GM19238 (cell line): ENCODE results near the gene HK1.

Source experiments
- DNase-seq: peaks from one replicate; pipeline ENCODE4 v3.0.0; 2011; ENCODE audit warnings: low spot score; ENCODE audit not compliant: insufficient read length

Gene HK1

GRCh38 chr10:69374242-69374641 lies 95.9 kb downstream of the HK1 start:
- DNase-seq, result no peak

- no peak for DNase-seq
These were observed 96.6 kb downstream of the HK1 start for GRCh38 chr10:69374931-69375306.

- no peak for DNase-seq
These were observed 97.2 kb downstream of the HK1 start for GRCh38 chr10:69375307-69376151.

GRCh38 chr10:69376662-69377061 lies 98.4 kb downstream of the HK1 start:
- DNase-seq, result no peak

- no peak for DNase-seq
These were observed 98.9 kb downstream of the HK1 start for GRCh38 chr10:69377191-69377590.

- DNase-seq, result no peak
These were observed 99.6 kb downstream of the HK1 start for GRCh38 chr10:69377933-69378332.

GRCh38 chr10:69379800-69380199 lies 101.5 kb downstream of the HK1 start:
- no peak for DNase-seq

- DNase-seq, result no peak
These were observed 104.3 kb downstream of the HK1 start for GRCh38 chr10:69382382-69383117.

GRCh38 chr10:69383558-69383957 lies 105.3 kb downstream of the HK1 start:
- no peak for DNase-seq

GRCh38 chr10:69384320-69384719 lies 106.0 kb downstream of the HK1 start:
- DNase-seq, result no peak

- DNase-seq, result no peak
These were observed 107.4 kb downstream of the HK1 start for GRCh38 chr10:69385454-69386350.

- no peak for DNase-seq
These were observed 109.2 kb downstream of the HK1 start for GRCh38 chr10:69387500-69387899.

GRCh38 chr10:69388488-69388887 lies 110.2 kb downstream of the HK1 start:
- DNase-seq, result no peak

- DNase-seq, result no peak
These were observed 111.7 kb downstream of the HK1 start for GRCh38 chr10:69389827-69390490.

GRCh38 chr10:69391158-69391557 lies 112.9 kb downstream of the HK1 start:
- no peak for DNase-seq

- DNase-seq, result peak; percentile 84
These were observed 114.2 kb downstream of the HK1 start for GRCh38 chr10:69392481-69393000.

- DNase-seq, result no peak
These were observed 115.7 kb downstream of the HK1 start for GRCh38 chr10:69394020-69394419.

GRCh38 chr10:69397972-69398371 lies 119.7 kb downstream of the HK1 start:
- DNase-seq, result no peak

GRCh38 chr10:69398466-69398865 lies 120.2 kb downstream of the HK1 start:
- DNase-seq, result no peak

GRCh38 chr10:69400936-69401335 lies 122.6 kb downstream of the HK1 start:
- no peak for DNase-seq

GRCh38 chr10:69401416-69401815 lies 123.1 kb downstream of the HK1 start:
- no peak for DNase-seq
